Spleen (tissue), 7 donors: ENCODE results near the gene DOCK6.

Experiments used
- CTCF ChIP-seq, 11 experiments: fragments of 200-600 bp in 7 of 11; fragments of 450-650 bp in 4 of 11; sonication (generic) in 4 of 11; IDR thresholded peaks in 8 of 11; conservative IDR thresholded peaks in 3 of 11; 1 replicate in 7 of 11; 2 replicates in 4 of 11; pipeline versions ENCODE4 v1.4.0 to v1.8.0; 2016 to 2021; ENCODE audit warnings: antibody characterized with exemption in 11 of 11, inconsistent platforms in 4 of 11, mild to moderate bottlenecking in 1 of 11
- POLR2A ChIP-seq, 3 donors: fragments of 450-650 bp; IDR thresholded peaks; one replicate each; pipeline ENCODE4 v1.5.1; 2017; ENCODE audit warnings: antibody characterized with exemption in 3 of 3, mild to moderate bottlenecking in 1 of 3
- POLR2AphosphoS5 ChIP-seq, 3 donors: sonication (generic); formaldehyde crosslinking; IDR thresholded peaks; one replicate each; pipeline ENCODE4 v1.5.1; 2017; ENCODE audit warnings: antibody characterized with exemption in 3 of 3
- donor health status: DM: no; HTN: no; CAD: no; lungs with moderate emphysema.
- donor health status: DM: no; HTN: no; CAD: no.
- donor health status: DM: no; HTN: no; CAD: no.

- no peak for TF ChIP-seq POLR2A (IDR thresholded peaks at IDR 0.05)
- TF ChIP-seq CTCF (IDR thresholded peaks at IDR 0.05 in 8 of 11, conservative IDR thresholded peaks at IDR 0.05 in 3 of 11), result no peak
- no peak for TF ChIP-seq POLR2AphosphoS5 (IDR thresholded peaks at IDR 0.05)
Observed at GRCh38 chr19:11269408-11269807, 7.1 kb upstream of the DOCK6 start.
